SK-N-SH treated with all-trans-retinoic acid at 6 μM for 48 hours (cell line): ENCODE results near the gene AGBL3.

Source experiments
- ARNTL ChIP-seq: fragments of 450-650 bp; formaldehyde crosslinking; IDR thresholded peaks from 2 replicates; pipeline ENCODE4 v1.5.0; 2020; ENCODE audit warnings: low read depth, mild to moderate bottlenecking, moderate library complexity, borderline replicate concordance
- ESRRG ChIP-seq: fragments of 250-450 bp; sonication (Bioruptor Pico); IDR thresholded peaks from 2 replicates; pipeline ENCODE4 v1.6.1; 2021; ENCODE audit warnings: mild to moderate bottlenecking
- ISL1 ChIP-seq: fragments of 250-450 bp; sonication (Bioruptor Pico); IDR thresholded peaks from 2 replicates; pipeline ENCODE4 v2.1.2; 2022; ENCODE audit warnings: mild to moderate bottlenecking, moderate library complexity
- OSR1 ChIP-seq: fragments of 250-450 bp; sonication (Bioruptor Pico); IDR thresholded peaks from 2 replicates; pipeline ENCODE4 v1.8.0; 2022; ENCODE audit warnings: moderate library complexity, mild to moderate bottlenecking, inconsistent platforms
- ZFP30 ChIP-seq: fragments of 450-650 bp; formaldehyde crosslinking; IDR thresholded peaks from 2 replicates; pipeline ENCODE4 v1.5.0; 2022; ENCODE audit warnings: mild to moderate bottlenecking, moderate library complexity
- ZNF70 ChIP-seq: fragments of 450-650 bp; formaldehyde crosslinking; IDR thresholded peaks from 2 replicates; pipeline ENCODE4 v1.5.0; 2020; ENCODE audit warnings: mild to moderate bottlenecking, moderate library complexity
- TF ChIP-seq, protein P1 (sequence below): fragments of 250-450 bp; sonication (Bioruptor Pico); IDR thresholded peaks from 2 replicates; pipeline ENCODE4 v1.5.1; 2020; ENCODE audit warnings: low read depth, mild to moderate bottlenecking, moderate library complexity
- TF ChIP-seq, protein P2 (sequence below): fragments of 250-450 bp; sonication (Bioruptor Pico); IDR thresholded peaks from 2 replicates; pipeline ENCODE4 v1.8.0; 2020; ENCODE audit warnings: mild to moderate bottlenecking, moderate library complexity, borderline replicate concordance

DNA sequence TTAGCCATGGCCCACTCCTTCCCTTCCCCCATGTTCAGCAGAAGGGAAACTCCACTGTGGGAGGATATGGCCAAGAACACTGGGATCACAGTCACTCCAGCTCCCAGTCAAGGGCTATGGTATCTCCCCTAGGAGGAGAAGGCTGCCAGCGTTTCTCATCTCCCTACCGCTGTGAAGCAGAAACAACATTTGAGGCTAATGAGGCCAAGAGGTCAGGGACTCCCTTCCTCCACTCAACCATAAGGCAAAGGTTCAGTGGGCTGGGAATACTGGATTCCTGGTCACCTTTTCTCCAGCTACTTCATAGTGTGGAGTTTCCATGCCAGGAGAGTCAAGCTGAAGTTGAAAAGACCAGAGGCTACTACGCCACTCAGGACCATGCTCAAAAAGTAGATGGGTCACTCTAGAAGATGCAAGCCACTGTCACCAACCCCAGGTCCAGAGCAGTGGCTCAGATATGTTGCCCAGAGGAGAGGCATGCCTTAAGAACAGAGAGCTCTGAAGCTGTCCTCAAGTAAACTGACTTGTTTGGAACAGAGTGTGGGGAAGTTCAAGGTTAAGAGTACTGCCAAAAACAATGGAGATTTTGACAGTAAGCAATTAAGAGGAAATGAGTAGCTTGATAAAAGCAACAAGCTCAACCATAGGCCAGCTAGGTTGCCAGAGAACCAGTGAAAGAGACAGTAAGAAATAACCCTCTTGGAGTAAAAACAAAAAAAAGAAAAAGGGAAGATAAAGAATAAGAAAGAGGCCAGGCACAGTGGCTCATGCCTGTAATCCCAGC, 157.8 kb downstream of the AGBL3 start:
- TF ChIP-seq, protein P1, sequence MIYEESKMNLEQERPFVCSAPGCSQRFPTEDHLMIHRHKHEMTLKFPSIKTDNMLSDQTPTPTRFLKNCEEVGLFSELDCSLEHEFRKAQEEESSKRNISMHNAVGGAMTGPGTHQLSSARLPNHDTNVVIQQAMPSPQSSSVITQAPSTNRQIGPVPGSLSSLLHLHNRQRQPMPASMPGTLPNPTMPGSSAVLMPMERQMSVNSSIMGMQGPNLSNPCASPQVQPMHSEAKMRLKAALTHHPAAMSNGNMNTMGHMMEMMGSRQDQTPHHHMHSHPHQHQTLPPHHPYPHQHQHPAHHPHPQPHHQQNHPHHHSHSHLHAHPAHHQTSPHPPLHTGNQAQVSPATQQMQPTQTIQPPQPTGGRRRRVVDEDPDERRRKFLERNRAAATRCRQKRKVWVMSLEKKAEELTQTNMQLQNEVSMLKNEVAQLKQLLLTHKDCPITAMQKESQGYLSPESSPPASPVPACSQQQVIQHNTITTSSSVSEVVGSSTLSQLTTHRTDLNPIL (CRISPR knock-in tag): no peak
- TF ChIP-seq OSR1: no peak
- TF ChIP-seq ARNTL (CRISPR knock-in tag): no peak
- TF ChIP-seq ISL1: no peak
- TF ChIP-seq ZNF70 (CRISPR knock-in tag): no peak
- no peak for TF ChIP-seq ESRRG (CRISPR knock-in tag)
- TF ChIP-seq, protein P2, sequence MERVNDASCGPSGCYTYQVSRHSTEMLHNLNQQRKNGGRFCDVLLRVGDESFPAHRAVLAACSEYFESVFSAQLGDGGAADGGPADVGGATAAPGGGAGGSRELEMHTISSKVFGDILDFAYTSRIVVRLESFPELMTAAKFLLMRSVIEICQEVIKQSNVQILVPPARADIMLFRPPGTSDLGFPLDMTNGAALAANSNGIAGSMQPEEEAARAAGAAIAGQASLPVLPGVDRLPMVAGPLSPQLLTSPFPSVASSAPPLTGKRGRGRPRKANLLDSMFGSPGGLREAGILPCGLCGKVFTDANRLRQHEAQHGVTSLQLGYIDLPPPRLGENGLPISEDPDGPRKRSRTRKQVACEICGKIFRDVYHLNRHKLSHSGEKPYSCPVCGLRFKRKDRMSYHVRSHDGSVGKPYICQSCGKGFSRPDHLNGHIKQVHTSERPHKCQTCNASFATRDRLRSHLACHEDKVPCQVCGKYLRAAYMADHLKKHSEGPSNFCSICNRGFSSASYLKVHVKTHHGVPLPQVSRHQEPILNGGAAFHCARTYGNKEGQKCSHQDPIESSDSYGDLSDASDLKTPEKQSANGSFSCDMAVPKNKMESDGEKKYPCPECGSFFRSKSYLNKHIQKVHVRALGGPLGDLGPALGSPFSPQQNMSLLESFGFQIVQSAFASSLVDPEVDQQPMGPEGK (CRISPR knock-in tag): no peak
- no peak for TF ChIP-seq ZFP30
